Measurements from ENCODE around the gene NFIL3.
"Not testable (repeated sequence)": the region's sequence is repeated elsewhere in the genome, so short reads cannot be mapped to it uniquely, and the experiment has no call there.

NFIL3 gene, protein sequence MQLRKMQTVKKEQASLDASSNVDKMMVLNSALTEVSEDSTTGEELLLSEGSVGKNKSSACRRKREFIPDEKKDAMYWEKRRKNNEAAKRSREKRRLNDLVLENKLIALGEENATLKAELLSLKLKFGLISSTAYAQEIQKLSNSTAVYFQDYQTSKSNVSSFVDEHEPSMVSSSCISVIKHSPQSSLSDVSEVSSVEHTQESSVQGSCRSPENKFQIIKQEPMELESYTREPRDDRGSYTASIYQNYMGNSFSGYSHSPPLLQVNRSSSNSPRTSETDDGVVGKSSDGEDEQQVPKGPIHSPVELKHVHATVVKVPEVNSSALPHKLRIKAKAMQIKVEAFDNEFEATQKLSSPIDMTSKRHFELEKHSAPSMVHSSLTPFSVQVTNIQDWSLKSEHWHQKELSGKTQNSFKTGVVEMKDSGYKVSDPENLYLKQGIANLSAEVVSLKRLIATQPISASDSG

DNA sequence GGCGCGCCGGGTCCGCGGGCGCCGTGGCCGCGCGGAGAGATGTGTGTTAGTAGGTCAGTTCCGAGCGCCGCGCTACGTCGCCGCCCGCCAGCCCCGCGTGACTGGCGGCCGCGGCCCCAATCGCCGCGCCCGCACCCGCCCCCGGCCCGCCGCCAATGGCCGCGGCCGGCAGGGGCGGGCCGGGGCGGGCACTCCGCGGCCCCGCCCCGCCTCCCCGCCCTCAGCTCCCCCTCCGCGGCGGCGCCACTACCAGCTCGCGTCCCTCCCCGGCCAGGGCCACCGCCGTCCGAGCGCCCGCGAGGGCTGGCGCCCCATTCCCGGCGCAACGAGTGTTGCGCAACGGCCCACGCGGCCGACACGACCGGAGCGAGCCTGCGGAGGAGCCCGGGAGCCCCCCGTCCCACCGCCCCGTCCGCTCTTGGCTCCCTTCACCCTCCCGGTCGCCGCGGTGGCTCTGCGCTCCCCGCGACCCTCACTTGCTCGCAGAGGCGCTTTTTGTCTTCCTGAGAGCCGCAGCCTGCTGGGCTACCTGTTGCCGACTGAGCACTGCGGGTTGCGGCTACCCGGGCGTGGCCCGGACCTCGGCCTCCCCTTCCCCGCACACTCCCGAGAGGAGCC is at the start of gene NFIL3:
TSS of gene NFIL3 (minus strand) at position 48 of the 618 bp plus-strand sequence. CDS start 13,098 bp downstream, outside the sequence.
- Mint-ChIP-seq H3K9me3 (no peaks in the 10 kb centered on the region), H3K4me3 (peak within 1 kb of the TSS; percentile 95 to 97 (median 96)), H3K4me1 (peaks cover 35% of the 10 kb centered on the region), H3K27ac (peak within 1 kb of the TSS; percentile 84 to 96 (median 93)), H3K27me3 (ENCODE audit: low read depth) (peaks cover 34% of the 10 kb centered on the region), H3K36me3 (ENCODE audit: low read depth) (no peaks in the 10 kb centered on the region)
- TF ChIP-seq, protein P1, sequence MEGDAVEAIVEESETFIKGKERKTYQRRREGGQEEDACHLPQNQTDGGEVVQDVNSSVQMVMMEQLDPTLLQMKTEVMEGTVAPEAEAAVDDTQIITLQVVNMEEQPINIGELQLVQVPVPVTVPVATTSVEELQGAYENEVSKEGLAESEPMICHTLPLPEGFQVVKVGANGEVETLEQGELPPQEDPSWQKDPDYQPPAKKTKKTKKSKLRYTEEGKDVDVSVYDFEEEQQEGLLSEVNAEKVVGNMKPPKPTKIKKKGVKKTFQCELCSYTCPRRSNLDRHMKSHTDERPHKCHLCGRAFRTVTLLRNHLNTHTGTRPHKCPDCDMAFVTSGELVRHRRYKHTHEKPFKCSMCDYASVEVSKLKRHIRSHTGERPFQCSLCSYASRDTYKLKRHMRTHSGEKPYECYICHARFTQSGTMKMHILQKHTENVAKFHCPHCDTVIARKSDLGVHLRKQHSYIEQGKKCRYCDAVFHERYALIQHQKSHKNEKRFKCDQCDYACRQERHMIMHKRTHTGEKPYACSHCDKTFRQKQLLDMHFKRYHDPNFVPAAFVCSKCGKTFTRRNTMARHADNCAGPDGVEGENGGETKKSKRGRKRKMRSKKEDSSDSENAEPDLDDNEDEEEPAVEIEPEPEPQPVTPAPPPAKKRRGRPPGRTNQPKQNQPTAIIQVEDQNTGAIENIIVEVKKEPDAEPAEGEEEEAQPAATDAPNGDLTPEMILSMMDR (IDR thresholded peaks at IDR 0.05; ENCODE audit: unreplicated experiment in 3 of 3): no peak

DNA sequence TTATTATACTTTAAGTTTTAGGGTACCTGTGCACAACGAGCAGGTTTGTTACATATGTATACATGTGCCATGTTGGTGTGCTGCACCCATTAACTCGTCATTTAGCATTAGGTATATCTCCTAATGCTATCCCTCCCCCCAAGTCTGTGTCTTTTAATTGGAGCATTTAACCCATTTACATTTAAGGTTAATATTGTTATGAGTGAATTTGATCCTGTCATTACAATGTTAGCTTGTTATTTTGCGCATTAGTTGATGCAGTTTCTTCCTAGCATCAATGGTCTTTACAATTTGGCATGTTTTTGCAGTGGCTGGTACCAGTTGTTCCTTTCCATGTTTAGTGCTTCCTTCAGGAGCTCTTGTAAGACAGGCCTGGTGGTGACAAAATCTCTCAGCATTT is 47.9 kb upstream of the NFIL3 start:
- not testable (repeated sequence) for H3K36me3 Mint-ChIP-seq (ENCODE audit: low read depth); H3K27me3 Mint-ChIP-seq (ENCODE audit: low read depth); H3K4me1 Mint-ChIP-seq; H3K4me3 Mint-ChIP-seq; H3K27ac Mint-ChIP-seq
- H3K9me3 Mint-ChIP-seq: peaks cover 33% of the 10 kb centered on the region

DNA sequence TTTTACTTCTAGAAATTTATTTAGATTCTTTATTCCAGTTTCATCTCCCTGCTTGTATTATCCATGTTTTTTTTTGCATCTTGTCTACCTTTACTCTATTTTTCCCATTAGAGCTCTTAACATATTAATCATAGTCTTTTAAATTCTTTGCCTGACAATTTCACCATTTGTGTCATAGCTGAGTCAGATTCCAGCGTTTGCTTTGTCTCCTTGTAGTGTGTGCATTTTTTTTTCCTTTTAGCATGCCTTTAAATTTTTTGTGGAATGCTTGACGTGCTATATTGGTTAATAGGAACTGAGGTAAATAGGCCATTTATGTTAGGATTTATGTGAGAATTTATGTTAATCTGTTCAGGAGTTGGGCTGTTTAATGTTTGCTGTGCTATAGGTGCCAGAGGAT is 41.8 kb upstream of the NFIL3 start:
- H3K36me3 Mint-ChIP-seq (ENCODE audit: low read depth): no peaks in the 10 kb centered on the region
- no peaks in the 10 kb centered on the region for H3K4me1 Mint-ChIP-seq
- no peak overlapping the region for H3K27ac Mint-ChIP-seq
- TF ChIP-seq, protein P1 (IDR thresholded peaks at IDR 0.05; ENCODE audit: unreplicated experiment in 3 of 3): no peak
- H3K4me3 Mint-ChIP-seq: no peak overlapping the region
- H3K9me3 Mint-ChIP-seq: peaks cover 24% of the 10 kb centered on the region
- H3K27me3 Mint-ChIP-seq (ENCODE audit: low read depth): no peaks in the 10 kb centered on the region

DNA sequence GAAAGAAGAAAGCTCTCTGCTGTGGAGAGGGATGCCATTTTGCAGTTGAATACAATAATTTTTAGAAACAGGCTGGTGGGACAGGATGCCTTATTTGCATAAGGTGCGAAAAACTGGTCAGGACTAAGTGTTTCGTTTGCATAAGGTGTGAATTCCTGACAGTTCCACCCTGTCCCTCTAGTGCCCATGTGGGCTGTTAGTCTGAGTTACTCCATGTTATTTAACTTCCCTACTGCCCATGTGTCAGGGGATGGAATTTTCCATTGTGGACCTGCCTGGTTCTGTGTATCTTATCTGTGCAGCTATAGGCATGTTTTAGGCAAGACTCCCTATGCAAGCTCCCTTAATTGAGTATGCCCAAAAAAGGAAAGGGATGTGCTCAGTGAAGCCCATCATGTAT is 35.3 kb upstream of the NFIL3 start:
- Mint-ChIP-seq H3K4me3 (no peak overlapping the region), H3K4me1 (no peaks in the 10 kb centered on the region)

DNA sequence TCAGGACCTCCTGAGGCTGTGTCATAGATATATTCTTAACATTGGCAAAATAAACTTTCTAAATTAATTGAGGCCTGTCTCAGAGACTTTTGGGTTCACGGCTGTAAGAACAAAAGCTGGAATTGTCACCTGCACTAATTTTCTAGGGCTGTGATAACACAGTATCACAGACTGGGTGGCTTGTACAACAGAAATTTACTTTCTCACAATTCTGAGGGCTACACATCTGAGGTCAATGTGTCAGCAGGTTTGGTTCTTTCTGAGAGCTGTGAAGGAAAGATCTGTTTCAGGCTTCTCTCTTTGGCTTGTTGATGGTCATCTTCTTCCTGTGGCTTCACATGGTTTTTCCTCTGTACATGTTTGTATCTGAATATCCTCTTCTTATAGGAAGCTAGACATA is 29.2 kb upstream of the NFIL3 start:
- Mint-ChIP-seq H3K4me3 (no peak overlapping the region), H3K27ac (no peak overlapping the region), H3K4me1 (no peaks in the 10 kb centered on the region), H3K9me3 (no peaks in the 10 kb centered on the region), H3K36me3 (ENCODE audit: low read depth) (no peaks in the 10 kb centered on the region), H3K27me3 (ENCODE audit: low read depth) (no peaks in the 10 kb centered on the region)
- TF ChIP-seq, protein P1 (IDR thresholded peaks at IDR 0.05; ENCODE audit: unreplicated experiment in 3 of 3): no peak

More for the DNA sequence above, 35.3 kb upstream of the NFIL3 start:
- H3K36me3 Mint-ChIP-seq (ENCODE audit: low read depth): no peaks in the 10 kb centered on the region
- H3K27ac Mint-ChIP-seq: no peak overlapping the region
- TF ChIP-seq, protein P1 (IDR thresholded peaks at IDR 0.05; ENCODE audit: unreplicated experiment in 3 of 3): no peak
- no peaks in the 10 kb centered on the region for H3K27me3 Mint-ChIP-seq (ENCODE audit: low read depth)
- H3K9me3 Mint-ChIP-seq: no peaks in the 10 kb centered on the region

DNA sequence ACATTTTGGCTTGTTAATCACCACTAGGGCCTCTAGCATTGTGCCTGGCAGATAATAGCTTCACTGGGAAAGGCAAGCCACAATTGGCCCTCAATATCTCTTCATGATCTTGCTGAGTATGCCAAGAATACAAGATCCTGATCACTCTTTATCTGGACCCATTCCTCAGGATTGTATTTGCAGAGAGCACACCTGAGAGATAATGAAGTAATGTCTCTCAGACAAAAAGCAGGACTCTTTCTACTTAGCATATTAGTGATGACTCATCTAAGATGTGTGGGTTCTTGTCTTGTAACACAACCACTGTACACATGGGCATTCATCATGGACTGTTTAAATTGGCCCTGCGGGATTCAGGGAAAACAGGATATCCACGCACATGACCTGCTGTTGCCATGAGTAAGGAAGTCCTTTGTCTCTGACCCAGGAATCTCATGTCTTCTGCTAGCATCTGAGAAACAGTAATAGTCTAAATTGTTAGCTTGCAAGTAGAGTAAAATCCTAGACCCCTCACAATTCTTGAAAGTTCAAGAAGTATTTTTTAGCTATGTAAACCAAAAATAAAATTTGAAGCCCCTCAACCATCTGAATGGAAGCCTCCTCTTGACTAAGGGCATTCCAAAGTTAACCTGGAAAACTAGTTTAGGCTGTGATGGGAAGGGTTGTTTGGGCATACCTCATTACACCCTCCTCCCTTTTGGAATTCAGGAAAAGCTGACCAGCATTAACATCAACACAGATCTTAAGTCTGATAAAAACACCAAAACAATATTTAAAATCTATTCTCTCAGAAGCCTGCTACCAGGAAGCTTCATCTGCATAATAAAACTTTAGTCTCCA is 28.0 kb upstream of the NFIL3 start:
- Mint-ChIP-seq H3K9me3 (no peaks in the 10 kb centered on the region), H3K27me3 (ENCODE audit: low read depth) (no peaks in the 10 kb centered on the region), H3K4me3 (no peak overlapping the region), H3K4me1 (no peaks in the 10 kb centered on the region), H3K27ac (no peak overlapping the region), H3K36me3 (ENCODE audit: low read depth) (no peaks in the 10 kb centered on the region)
- TF ChIP-seq, protein P1 (IDR thresholded peaks at IDR 0.05; ENCODE audit: unreplicated experiment in 3 of 3): no peak

All from nephron (organoid).